HTERT RPE-1 (cell line): ENCODE results near the gene OR5J2.
"Not testable (repeated sequence)": the region's sequence is repeated elsewhere in the genome, so short reads cannot be mapped to it uniquely, and the experiment has no call there.

ENCODE experiments used
- in situ Hi-C: fragments of 300-500 bp; cut with MboI; formaldehyde crosslinking; loops from 4 replicates; pipeline ENCODE4 v1.14.3; 2020; ENCODE audit warnings: low sequenced_read_pairs

OR5J2 gene

DNA sequence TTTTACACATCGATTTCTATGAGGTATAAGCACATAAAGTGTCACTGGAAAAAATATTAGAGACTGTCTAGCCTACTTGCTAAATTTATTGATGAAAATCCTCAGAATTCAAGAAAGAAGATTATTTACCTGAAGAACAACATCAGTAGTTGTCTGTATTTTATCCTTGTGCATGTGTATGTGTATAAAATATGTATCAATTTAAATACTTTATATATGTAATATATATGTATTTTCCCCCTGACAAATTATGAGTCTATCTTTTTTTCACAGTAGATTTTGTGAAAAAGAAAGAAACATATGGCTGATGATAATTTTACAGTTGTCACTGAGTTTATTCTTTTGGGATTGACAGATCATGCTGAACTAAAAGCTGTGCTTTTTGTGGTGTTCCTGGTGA, at the start of gene OR5J2:
Gene OR5J2 (plus strand): TSS at position 301 of the 400 bp plus-strand sequence. CDS start 0 bp downstream, at position 301.
- in situ Hi-C loops = no loop called here

DNA sequence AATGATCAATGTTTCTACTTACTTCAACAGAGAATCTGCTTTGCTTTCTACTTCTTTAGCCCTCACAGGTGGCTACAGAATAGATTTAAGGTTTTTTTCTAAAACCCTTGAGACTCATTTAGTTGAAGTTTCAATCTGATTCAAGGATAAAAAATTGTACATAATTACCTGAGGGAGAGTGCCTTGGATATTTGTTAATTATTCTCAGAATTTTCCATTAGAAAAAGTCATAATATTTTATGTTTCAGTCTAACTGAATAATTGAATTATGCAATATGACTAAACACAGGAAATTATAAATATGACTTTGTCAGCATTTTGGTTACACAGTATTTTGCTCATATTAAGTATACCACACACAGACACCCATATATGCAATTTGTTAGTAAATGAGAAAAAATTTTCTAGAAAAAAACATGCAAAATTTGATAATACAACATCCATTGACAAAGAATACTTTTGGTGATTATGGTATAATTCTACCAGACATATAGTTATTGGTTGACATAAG, 36.2 kb upstream of the OR5J2 start, which contains the start of gene OR8J3:
Gene OR8J3 (minus strand): TSS at position 51 of the 511 bp plus-strand sequence. CDS start 2,483 bp downstream, outside the sequence.
- in situ Hi-C loops = no loop called here

DNA sequence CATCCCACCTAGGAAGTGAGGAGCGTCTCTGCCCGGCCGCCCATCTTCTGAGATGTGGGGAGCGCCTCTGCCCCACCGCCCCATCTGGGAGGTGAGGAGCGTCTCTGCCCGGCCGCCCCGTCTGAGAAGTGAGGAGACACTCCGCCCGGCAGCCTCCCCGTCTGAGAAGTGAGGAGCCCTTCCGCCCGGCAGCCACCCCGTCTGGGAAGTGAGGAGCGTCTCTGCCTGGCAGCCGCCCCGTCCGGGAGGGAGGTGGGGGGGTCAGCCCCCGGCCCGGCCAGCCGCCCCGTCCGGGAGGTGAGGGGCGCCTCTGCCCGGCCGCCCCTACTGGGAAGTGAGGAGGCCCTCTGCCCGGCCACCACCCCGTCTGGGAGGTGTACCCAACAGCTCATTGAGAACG, 32.7 kb upstream of the OR5J2 start:
- in situ Hi-C loops = not testable (repeated sequence)

DNA sequence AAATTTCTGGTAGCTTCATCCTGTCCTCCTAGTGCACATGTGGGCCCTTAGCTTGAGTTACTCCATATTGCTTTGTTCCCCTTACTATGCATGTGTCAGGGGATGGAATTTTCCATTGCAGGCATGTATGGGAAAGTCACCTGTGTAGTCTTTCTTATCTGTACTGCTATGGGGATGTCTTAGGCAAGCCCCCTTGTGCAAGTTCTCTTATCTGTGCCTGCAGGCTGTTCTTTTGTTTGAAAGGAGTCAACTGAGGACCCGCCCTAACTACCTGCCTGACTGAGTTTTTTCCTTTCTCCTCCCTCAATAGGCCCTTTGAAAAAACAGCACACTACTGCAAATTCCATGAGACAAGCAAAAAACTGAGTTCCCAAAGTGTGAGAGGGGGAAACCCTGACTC, 25.0 kb upstream of the OR5J2 start:
- in situ Hi-C loops = no loop called here

DNA sequence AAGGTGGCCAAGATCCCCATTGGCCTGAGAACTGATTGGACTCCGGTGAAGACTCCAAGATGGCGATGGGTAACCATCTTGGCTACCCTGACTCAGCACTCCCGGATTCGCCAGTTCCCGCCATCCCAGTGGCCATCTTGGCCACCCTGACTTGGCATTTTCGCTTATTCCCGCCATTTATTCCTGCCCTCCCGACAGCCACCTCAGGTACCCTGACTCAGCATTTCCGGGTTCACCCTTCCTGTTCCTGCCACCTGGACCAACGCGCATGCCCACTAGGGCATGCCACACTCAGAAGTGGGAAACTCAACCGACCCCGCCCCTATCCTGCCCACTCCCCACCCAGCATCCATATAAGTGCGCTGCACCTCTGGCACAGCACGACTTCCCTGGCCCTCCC, 24.1 kb upstream of the OR5J2 start:
- in situ Hi-C loops = no loop called here

DNA sequence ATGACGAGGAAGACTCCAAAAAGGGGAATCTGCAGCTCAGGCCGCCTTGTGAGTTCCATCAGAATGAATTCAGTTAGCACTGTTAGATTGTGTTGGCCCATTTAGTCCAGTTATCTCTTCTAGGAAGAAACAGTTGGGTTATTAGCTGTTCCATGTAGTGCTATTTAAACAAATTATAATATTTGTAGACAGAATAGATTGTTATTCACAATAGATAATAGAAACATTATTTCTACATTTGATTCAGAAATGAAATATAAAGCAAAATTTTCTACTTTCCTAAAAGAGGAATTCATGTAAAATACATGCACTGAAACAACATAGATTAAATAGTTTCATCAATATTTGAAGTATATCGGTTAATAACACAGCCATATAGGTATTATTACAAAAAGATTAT, 16.2 kb upstream of the OR5J2 start, which contains the start of gene OR8K5:
Gene OR8K5 (minus strand): TSS at position 101 of the 400 bp plus-strand sequence. CDS start 0 bp downstream, at position 101.
- in situ Hi-C loops = no loop called here

DNA sequence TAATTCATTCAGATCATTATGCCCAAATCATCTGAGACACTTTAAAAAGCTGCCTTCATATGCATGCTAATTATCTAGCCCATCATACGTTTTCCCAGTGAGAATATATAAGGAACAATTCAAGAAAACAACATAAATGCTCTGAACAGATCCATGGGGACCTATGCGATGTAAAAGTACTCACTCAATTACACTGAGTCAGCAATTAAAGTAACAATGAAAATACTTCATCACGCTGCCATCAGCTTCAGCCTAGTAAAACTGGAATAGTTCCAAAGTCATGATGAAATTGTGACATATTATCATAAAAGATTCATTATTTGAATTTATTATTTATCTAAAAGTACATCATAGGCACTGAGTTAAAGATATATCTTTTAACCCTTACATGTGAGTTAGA, 12.6 kb upstream of the OR5J2 start:
- in situ Hi-C loops = no loop called here

DNA sequence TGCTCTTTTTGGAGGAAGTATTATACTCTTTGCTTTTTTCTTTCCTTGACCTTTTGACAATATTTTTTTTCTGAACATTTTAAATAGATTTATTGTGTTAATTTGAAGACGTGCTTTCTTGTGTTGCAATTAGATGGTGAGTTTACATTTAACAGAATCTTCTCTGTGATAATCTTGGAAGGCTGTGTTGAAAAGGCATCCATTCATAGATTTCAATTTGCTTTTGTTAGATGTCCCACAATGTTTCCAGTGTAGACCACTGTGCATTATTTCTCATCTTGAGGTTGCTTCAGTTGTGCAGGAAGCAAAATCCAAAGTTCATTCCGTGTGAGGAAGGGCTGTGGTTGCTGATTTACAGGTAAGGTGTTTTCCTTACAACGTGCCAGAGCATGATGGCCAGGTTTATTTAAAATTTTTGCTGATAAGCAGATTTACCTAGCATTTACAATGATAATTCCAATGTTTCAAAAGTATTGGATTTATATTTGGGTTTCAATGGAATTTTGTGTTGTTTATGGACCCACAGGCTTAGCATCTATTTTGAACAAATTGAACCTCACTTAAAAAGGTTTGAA, 4.1 kb upstream of the OR5J2 start:
- in situ Hi-C loops = no loop called here

DNA sequence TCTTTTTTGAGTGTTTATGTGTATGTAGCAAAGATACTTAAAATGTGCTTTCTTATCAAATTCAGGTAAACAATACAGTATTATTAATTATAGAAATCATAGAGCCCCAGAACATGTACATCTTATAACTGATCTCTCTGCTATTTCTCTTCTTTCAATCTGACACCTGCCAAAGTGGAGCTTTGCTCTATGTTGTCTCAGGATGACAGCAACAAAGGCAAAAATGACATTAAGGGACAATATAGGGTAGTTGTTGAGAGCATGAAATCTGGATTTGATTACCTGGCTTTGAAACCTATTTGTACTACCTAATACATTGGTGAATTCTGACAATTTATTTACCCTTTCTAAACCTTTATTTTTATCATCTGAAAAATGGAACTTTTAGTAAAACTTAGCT, 7.0 kb downstream of the OR5J2 start:
- in situ Hi-C loops = no loop called here

DNA sequence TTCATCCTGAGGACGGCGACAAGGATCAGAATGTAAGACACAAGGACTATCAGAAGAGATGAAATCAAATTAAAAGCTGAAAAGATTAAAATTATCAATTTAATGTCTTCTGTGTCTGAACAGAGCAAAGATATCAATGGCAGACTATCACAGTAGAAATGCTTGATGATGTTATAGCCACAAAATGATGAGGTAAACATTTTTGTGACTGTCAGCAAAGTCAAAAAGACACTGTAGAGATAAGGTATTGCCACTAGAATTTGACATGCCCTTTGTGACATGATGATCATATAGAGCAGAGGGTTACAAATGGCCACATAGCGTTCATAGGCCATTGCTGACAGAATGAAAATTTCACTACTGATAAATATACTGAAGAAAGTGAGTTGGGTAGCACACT, 12.2 kb downstream of the OR5J2 start:
- in situ Hi-C loops = no loop called here

DNA sequence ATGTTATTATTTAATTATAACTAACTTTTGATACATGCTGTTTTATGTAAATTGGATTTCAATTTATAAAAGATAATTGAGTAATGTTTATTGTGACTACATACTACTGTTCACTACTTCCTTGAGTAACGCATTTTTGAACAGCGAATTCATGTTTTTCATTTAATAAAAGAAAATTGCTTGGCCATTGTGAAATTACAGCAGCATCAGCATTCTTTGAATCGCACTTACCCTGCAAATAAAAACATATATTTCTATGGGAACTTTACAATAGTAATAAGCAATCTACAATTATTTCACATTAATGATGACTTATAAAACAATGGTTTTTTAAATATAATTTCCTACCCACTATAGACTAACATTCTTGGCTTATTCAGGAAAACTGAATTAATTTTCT, 20.3 kb downstream of the OR5J2 start:
- in situ Hi-C loops = no loop called here

DNA sequence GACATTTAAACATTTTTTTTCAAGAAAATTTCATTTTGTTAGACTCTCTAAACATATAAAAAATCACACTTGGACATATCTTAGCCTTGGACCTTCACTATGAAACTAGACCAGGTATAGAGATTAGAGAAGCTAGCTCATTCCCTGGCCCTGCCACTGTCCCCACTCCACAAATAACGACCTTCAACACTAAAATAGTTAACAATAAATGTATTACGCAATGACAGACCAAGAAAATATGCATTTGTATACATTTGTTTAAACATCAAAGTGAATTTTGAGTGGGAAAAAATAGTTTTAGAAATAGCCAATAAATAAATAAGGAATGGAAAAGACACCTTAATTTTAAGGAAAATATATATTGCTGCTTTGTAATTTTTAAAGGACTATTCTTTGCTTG, 20.9 kb downstream of the OR5J2 start:
- in situ Hi-C loops = no loop called here

DNA sequence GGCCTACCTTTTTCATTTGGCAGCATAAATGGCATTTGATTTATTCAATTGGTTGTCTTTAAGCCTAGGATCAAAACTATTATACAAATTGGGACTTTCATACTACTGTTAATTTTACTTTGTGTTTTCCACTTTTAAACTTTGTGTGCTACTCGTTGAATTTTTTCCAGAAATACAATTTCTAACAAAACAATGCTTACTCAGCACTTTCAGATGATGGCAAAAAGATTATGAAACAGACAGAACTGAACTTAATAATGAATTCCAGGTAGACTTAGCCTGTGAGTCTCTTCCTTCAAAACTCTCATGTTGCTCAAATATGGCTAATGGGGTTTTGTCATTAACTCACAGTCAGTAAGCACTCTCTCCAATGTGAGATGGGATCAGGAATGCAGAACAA, 31.4 kb downstream of the OR5J2 start:
- in situ Hi-C loops = no loop called here

DNA sequence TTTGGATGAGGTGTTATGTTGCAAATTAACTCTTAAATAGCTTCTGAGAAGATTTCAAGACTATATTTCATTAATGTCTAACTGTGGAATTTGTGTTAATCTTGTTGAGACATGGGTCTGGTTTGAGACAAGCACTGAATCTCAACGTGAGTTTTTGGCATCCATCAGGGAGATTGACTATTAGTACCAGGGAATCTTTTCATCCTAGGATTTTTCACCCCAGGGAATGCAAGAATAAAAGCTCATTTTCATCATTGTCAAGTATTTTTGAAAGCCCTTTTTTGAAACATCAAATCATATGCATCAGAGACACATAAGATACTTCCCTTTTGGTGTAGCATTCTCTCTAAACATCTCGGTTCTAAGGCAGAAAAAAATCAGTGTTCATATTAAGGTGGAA, 38.1 kb downstream of the OR5J2 start:
- in situ Hi-C loops = no loop called here

DNA sequence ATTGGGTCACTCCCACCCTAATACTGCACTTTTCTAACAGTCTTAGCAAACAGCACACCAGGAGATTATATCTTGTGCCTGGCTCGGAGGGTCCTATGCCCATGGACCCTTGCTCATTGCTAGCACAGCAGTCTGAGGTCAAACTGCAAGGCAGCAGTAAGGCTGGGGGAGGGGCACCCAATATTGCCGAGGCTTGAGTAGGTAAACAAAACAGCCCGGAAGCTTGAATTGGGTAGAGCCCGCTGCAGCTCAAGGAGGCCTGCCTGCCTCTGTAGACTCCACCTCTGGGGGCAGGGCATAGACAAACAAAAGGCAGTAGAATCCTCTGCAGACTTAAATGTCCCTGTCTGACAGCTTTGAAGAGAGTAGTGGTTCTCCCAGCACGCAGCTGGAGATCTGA, 43.3 kb downstream of the OR5J2 start:
- in situ Hi-C loops = not testable (repeated sequence)
